ENCODE measurements around the gene OR2V2. TPM values are rescaled to one million over a fixed set of nuclear protein-coding genes. Genes with fewer than 3 reads are reported as not detected.
"Not testable (repeated sequence)": the region's sequence is repeated elsewhere in the genome, so short reads cannot be mapped to it uniquely, and the experiment has no call there.

Gene OR2V2
- not detected for total RNA-seq
- not detected for polyA plus RNA-seq
- long read RNA-seq, donor 1 = 0 reads
- long read RNA-seq, donor 2 = 0 reads
- long read RNA-seq, donor 3 = 0 reads
- long read RNA-seq, donor 4 = 0 reads
- long read RNA-seq, donor 5 = 0 reads
- long read RNA-seq, donor 6 = 0 reads
- long read RNA-seq, donor 7 = 0 reads
- long read RNA-seq, donor 8 = 0 reads
- long read RNA-seq, donor 9 = 0 reads
- long read RNA-seq, donor 10 = 0 reads

GRCh38 chr5:181146927-181147636, at the start of gene OR2V2:
Gene OR2V2, plus strand, starts transcription at chr5:181147586. Its CDS starts 7,357 bp downstream, at chr5:181154943.
- H3K27ac ChIP-seq; H3K9me3 ChIP-seq; DNase-seq; intact Hi-C loops (cut with DNase I; ENCODE audit: low total_unique reads); H3K4me3 ChIP-seq; H3K4me1 ChIP-seq; H3K36me3 ChIP-seq: not testable (repeated sequence)
- H3K27me3 ChIP-seq = peaks cover 0 to 81% (median 16%) of the 10 kb centered on the region in 3 donors
- 31 to 54% (median 48%) methylated on average over 6 to 7 of the region's 7 CpGs for WGBS, 5 donors

- H3K36me3 ChIP-seq; H3K27ac ChIP-seq; H3K9me3 ChIP-seq; H3K4me1 ChIP-seq; H3K4me3 ChIP-seq; intact Hi-C loops (cut with DNase I; ENCODE audit: low total_unique reads); DNase-seq: not testable (repeated sequence)
- peaks cover 9 to 47% (median 19%) of the 10 kb centered on the region in 3 donors for H3K27me3 ChIP-seq
- WGBS, 5 donors = no CpG with 5 or more reads among the region's 56 CpGs
Observed at GRCh38 chr5:181097759-181098491, 49.5 kb upstream of the OR2V2 start.

GRCh38 chr5:181098762-181099601, 48.4 kb upstream of the OR2V2 start:
- WGBS, 5 donors = 16 to 27% (median 22%) methylated on average over 20 to 21 of the region's 22 CpGs
- H3K27me3 ChIP-seq = peaks cover 9 to 45% (median 19%) of the 10 kb centered on the region in 3 donors
- H3K27ac ChIP-seq = no peak overlapping the region
- no peak for DNase-seq
- H3K9me3 ChIP-seq = no peaks in the 10 kb centered on the region
- no peak overlapping the region for H3K4me3 ChIP-seq
- intact Hi-C loops (cut with DNase I; ENCODE audit: low total_unique reads) = no loop called here
- H3K36me3 ChIP-seq = no peaks in the 10 kb centered on the region
- TF ChIP-seq POLR2AphosphoS5 (IDR thresholded peaks at IDR 0.05) (no peak), CTCF (IDR thresholded peaks at IDR 0.05) (no peak), EP300 (IDR thresholded peaks at IDR 0.05) (no peak), POLR2A (IDR thresholded peaks at IDR 0.05) (no peak)
- peaks cover 0 to 8% (median 6%) of the 10 kb centered on the region in 4 donors for H3K4me1 ChIP-seq

- Histone ChIP-seq H3K27ac (no peak overlapping the region), H3K36me3 (no peaks in the 10 kb centered on the region), H3K4me1 (peaks cover 0 to 8% (median 6%) of the 10 kb centered on the region in 4 donors), H3K4me3 (no peak overlapping the region), H3K9me3 (no peaks in the 10 kb centered on the region), H3K27me3 (peaks cover 9 to 46% (median 26%) of the 10 kb centered on the region in 3 donors)
- intact Hi-C loops (cut with DNase I; ENCODE audit: low total_unique reads) = no loop called here
- WGBS, 5 donors = 49 to 60% (median 57%) methylated on average over 10 to 11 of the region's 11 CpGs
- TF ChIP-seq POLR2AphosphoS5 (IDR thresholded peaks at IDR 0.05) = no peak
- DNase-seq = no peak
Observed at GRCh38 chr5:181099602-181100086, 47.7 kb upstream of the OR2V2 start.

- H3K4me3 ChIP-seq = peak overlapping the region in 1 of 4 donors; percentile 5
- H3K36me3 ChIP-seq = no peaks in the 10 kb centered on the region
- intact Hi-C loops (cut with DNase I; ENCODE audit: low total_unique reads) = no loop called here
- DNase-seq = peak in 1 of 2 donors; percentile 16
- peaks cover 0 to 8% (median 6%) of the 10 kb centered on the region in 4 donors for H3K4me1 ChIP-seq
- no peak overlapping the region for H3K27ac ChIP-seq
- no peaks in the 10 kb centered on the region for H3K9me3 ChIP-seq
- WGBS, 5 donors = 6 to 13% (median 7%) methylated on average over 30 to 60 of the region's 62 CpGs
- H3K27me3 ChIP-seq = peaks cover 9 to 52% (median 29%) of the 10 kb centered on the region in 3 donors
- TF ChIP-seq EP300 (IDR thresholded peaks at IDR 0.05) = no peak
- TF ChIP-seq CTCF (IDR thresholded peaks at IDR 0.05) = no peak
- TF ChIP-seq POLR2AphosphoS5 (IDR thresholded peaks at IDR 0.05) = no peak
- no peak for TF ChIP-seq POLR2A (IDR thresholded peaks at IDR 0.05)
Observed at GRCh38 chr5:181100121-181100875, 47.1 kb upstream of the OR2V2 start.

GRCh38 chr5:181101030-181101641, 46.2 kb upstream of the OR2V2 start:
- Histone ChIP-seq H3K27me3 (peaks cover 9 to 57% (median 31%) of the 10 kb centered on the region in 3 donors), H3K4me3 (peak overlapping the region in 1 of 4 donors; percentile 22)
- DNase-seq; intact Hi-C loops (cut with DNase I; ENCODE audit: low total_unique reads); H3K4me1 ChIP-seq; H3K36me3 ChIP-seq; H3K9me3 ChIP-seq; H3K27ac ChIP-seq: not testable (repeated sequence)
- 0 to 5% methylated on average over 4 to 13 of the region's 54 CpGs; no CpG with 5 or more reads in 3 of the 5 donors for WGBS, 5 donors

GRCh38 chr5:181101930-181102674, 45.3 kb upstream of the OR2V2 start:
- H3K9me3 ChIP-seq; H3K27ac ChIP-seq; intact Hi-C loops (cut with DNase I; ENCODE audit: low total_unique reads); H3K4me1 ChIP-seq; DNase-seq; H3K4me3 ChIP-seq; H3K36me3 ChIP-seq: not testable (repeated sequence)
- no CpG with 5 or more reads among the region's 30 CpGs for WGBS, 5 donors
- H3K27me3 ChIP-seq = peaks cover 9 to 65% (median 36%) of the 10 kb centered on the region in 3 donors
